GM12878 (cell line): Measurements from ENCODE around the gene CSK. TPM values are rescaled to one million over a fixed set of nuclear protein-coding genes. Genes with fewer than 3 reads are reported as not detected.
A peak's percentile ranks its signal among the peaks of the same experiment; 100 is the strongest.

ENCODE experiments used
- ATAC-seq: fragments of 200-7000 bp; cut with Tn5 transposase; 3 replicates; pipeline ENCODE4 v1.9.1; 2020; ENCODE audit warnings: mild to moderate bottlenecking, moderate library complexity
- BruUV-seq: library from RNA; stranded (reverse); fragments of 400-500 nt; replicated peaks from 2 replicates; lab custom pipeline; 2021; lab: Mats Ljungman, UMichigan
- CTCF ChIA-PET: fragments of 300-600 bp; sonication (Branson Sonifier 250); formaldehyde crosslinking; extraction: SDS; loops from one replicate; lab custom pipeline; 2021; ENCODE audit warnings: inconsistent platforms; lab: Yijun Ruan, JAX
- POLR2A ChIA-PET: fragments of 350-600 bp; formaldehyde crosslinking; extraction: SDS; loops from one replicate; lab custom pipeline; 2021; ENCODE audit warnings: inconsistent platforms; lab: Charles Lee
- RAD21 ChIA-PET: fragments of 300-600 bp; sonication (Branson Sonifier 250); formaldehyde crosslinking; loops from one replicate; lab custom pipeline; 2023; ENCODE audit warnings: antibody characterized with exemption; ENCODE audit not compliant: unreplicated experiment; lab: Charles Lee
- SMC1A ChIA-PET: fragments of 300-600 bp; sonication (Branson Sonifier 250); formaldehyde crosslinking; loops from one replicate; lab custom pipeline; 2023; ENCODE audit not compliant: unreplicated experiment, uncharacterized antibody; lab: Charles Lee
- DNase-seq: peaks from one replicate; pipeline ENCODE4 v3.0.0-alpha.2; 2011; ENCODE audit warnings: low read depth, low spot score
- FAIRE-seq: peaks from 3 replicates; lab custom pipeline; 2011; peaks lifted over from hg19 to GRCh38; lab: Jason Lieb, UNC
- H2AFZ ChIP-seq: 2 replicates; pipeline ENCODE4 v1.6.0; 2011; ENCODE audit warnings: low read depth, low read length, control low read depth; ENCODE audit not compliant: control insufficient read depth
- H3K27ac ChIP-seq: 2 replicates; pipeline ENCODE4 v1.5.1; 2011; ENCODE audit warnings: control low read depth; ENCODE audit not compliant: control insufficient read depth, insufficient read depth
- H3K27me3 ChIP-seq, 2 experiments: replicated peaks in 1 of 2; 2 replicates each; pipeline versions ENCODE4 v1.6.0 to v1.6.1; 2011; ENCODE audit warnings: low read length in 1 of 2; ENCODE audit not compliant: control insufficient read depth in 2 of 2, insufficient read depth in 2 of 2
- H3K36me3 ChIP-seq, 2 experiments: 2 replicates each; pipeline ENCODE4 v1.5.1; 2011; ENCODE audit warnings: low read length in 1 of 2; ENCODE audit not compliant: control insufficient read depth in 2 of 2, insufficient read depth in 2 of 2
- H3K4me1 ChIP-seq: 2 replicates; pipeline ENCODE4 v1.6.1; 2011; ENCODE audit warnings: mild to moderate bottlenecking, low read length, moderate library complexity, mixed read lengths; ENCODE audit not compliant: control insufficient read depth, insufficient read depth
- H3K4me2 ChIP-seq: 2 replicates; pipeline ENCODE4 v1.6.0; 2011; ENCODE audit warnings: control low read depth; ENCODE audit not compliant: control insufficient read depth, insufficient read depth
- H3K4me3 ChIP-seq: fragments of 200-600 bp; sonication (generic); 2 replicates; pipeline ENCODE4 v1.5.1; 2016
- H3K79me2 ChIP-seq: 2 replicates; pipeline ENCODE4 v1.6.0; 2011; ENCODE audit warnings: low read length; ENCODE audit not compliant: control insufficient read depth, insufficient read depth
- H3K9ac ChIP-seq: 2 replicates; pipeline ENCODE4 v1.8.0; 2011; ENCODE audit warnings: low read length, control low read depth, mixed read lengths; ENCODE audit not compliant: control insufficient read depth, insufficient read depth
- H3K9me3 ChIP-seq: replicated peaks from 3 replicates; pipeline ENCODE4 v1.5.1; 2011; ENCODE audit warnings: mild to moderate bottlenecking, low read length; ENCODE audit not compliant: control insufficient read depth, insufficient read depth
- H4K20me1 ChIP-seq: 2 replicates; pipeline ENCODE4 v1.6.0; 2011; ENCODE audit not compliant: control insufficient read depth, insufficient read depth
- ASH2L ChIP-seq: fragments of 300-600, 200-600 bp; sonication (generic); IDR thresholded peaks from 2 replicates; pipeline ENCODE4 v1.6.1; 2017; ENCODE audit warnings: low read depth, mild to moderate bottlenecking, borderline replicate concordance
- BACH1 ChIP-seq: fragments of 450-650 bp; IDR thresholded peaks from 2 replicates; pipeline ENCODE4 v1.6.1; 2017; ENCODE audit warnings: mild to moderate bottlenecking, borderline replicate concordance
- CHD2 ChIP-seq: IDR thresholded peaks from 2 replicates; pipeline ENCODE4 v1.6.1; 2011; ENCODE audit warnings: low read depth, low read length, improper control_type of control experiment, borderline replicate concordance
- EGR1 ChIP-seq, 2 experiments: IDR thresholded peaks; 1 replicate in 1 of 2; 2 replicates in 1 of 2; pipeline ENCODE4 v1.6.1; 2011 to 2012; ENCODE audit warnings: low read depth in 2 of 2, low read length in 2 of 2, borderline replicate concordance in 1 of 2, mild to moderate bottlenecking in 1 of 2, moderate library complexity in 1 of 2
- GATAD2B ChIP-seq: fragments of 450-650 bp; conservative IDR thresholded peaks from 2 replicates; pipeline ENCODE4 v1.6.1; 2017; ENCODE audit warnings: low read depth, mild to moderate bottlenecking, moderate library complexity
- HDGF ChIP-seq: fragments of 450-650 bp; IDR thresholded peaks from 2 replicates; pipeline ENCODE4 v1.6.1; 2016; ENCODE audit warnings: antibody characterized with exemption
- IKZF2 ChIP-seq, 2 experiments: fragments of 450-650 bp; IDR thresholded peaks; 2 replicates each; pipeline ENCODE4 v1.6.1; 2017; ENCODE audit warnings: mild to moderate bottlenecking in 2 of 2, moderate library complexity in 2 of 2
- KLF5 ChIP-seq: fragments of 450-650 bp; IDR thresholded peaks from 2 replicates; pipeline ENCODE4 v1.6.1; 2014; ENCODE audit warnings: mild to moderate bottlenecking; ENCODE audit not compliant: partially characterized antibody
- MEF2B ChIP-seq: fragments of 450-650 bp; IDR thresholded peaks from 2 replicates; pipeline ENCODE4 v1.6.1; 2018; ENCODE audit warnings: mild to moderate bottlenecking, moderate library complexity; ENCODE audit not compliant: partially characterized antibody, poor library complexity, severe bottlenecking
- MTA2 ChIP-seq: fragments of 450-650 bp; IDR thresholded peaks from 2 replicates; pipeline ENCODE4 v1.6.1; 2016; ENCODE audit warnings: low read depth, mild to moderate bottlenecking, moderate library complexity
- POLR2A ChIP-seq: IDR thresholded peaks from 2 replicates; pipeline ENCODE4 v1.6.1; 2011; ENCODE audit warnings: low read depth, mild to moderate bottlenecking, low read length
- RCOR1 ChIP-seq: conservative IDR thresholded peaks from 2 replicates; pipeline ENCODE4 v1.6.1; 2012; ENCODE audit warnings: low read depth, low read length, improper control_type of control experiment
- RFX5 ChIP-seq: IDR thresholded peaks from 2 replicates; pipeline ENCODE4 v1.6.1; 2011; ENCODE audit warnings: low read depth, low read length, improper control_type of control experiment
- SMARCA5 ChIP-seq: fragments of 450-650 bp; IDR thresholded peaks from 2 replicates; pipeline ENCODE4 v1.6.1; 2017; ENCODE audit warnings: mild to moderate bottlenecking
- SPI1 ChIP-seq: IDR thresholded peaks from 2 replicates; pipeline ENCODE4 v1.6.1; 2011; ENCODE audit warnings: low read depth, mild to moderate bottlenecking, low read length, moderate library complexity, borderline replicate concordance; ENCODE audit not compliant: insufficient read depth
- SREBF2 ChIP-seq: IDR thresholded peaks from 2 replicates; pipeline ENCODE4 v1.6.1; 2012; ENCODE audit warnings: mild to moderate bottlenecking, low read length
- SRF ChIP-seq, 2 experiments: IDR thresholded peaks; 2 replicates each; pipeline ENCODE4 v1.6.1; 2011; ENCODE audit warnings: low read depth in 2 of 2, low read length in 2 of 2, mild to moderate bottlenecking in 1 of 2, moderate library complexity in 1 of 2
- STAT3 ChIP-seq: IDR thresholded peaks from 2 replicates; pipeline ENCODE4 v1.6.1; 2011; ENCODE audit warnings: low read depth, low read length, improper control_type of control experiment
- SUZ12 ChIP-seq: fragments of 200-600 bp; sonication (generic); IDR thresholded peaks from one replicate; pipeline ENCODE4 v1.6.1; 2018; ENCODE audit warnings: antibody characterized with exemption, mild to moderate bottlenecking; ENCODE audit not compliant: unreplicated experiment
- TCF3 ChIP-seq: IDR thresholded peaks from 2 replicates; pipeline ENCODE4 v1.6.1; 2012; ENCODE audit warnings: low read depth, mild to moderate bottlenecking, low read length, borderline replicate concordance; ENCODE audit not compliant: insufficient read depth
- WGBS: methylation state at CpG from one replicate; pipeline ENCODE4 v1.1.6; 2016; ENCODE audit warnings: low lambda C conversion rate; ENCODE audit not compliant: insufficient replicate concordance, insufficient coverage; ENCODE audit errors: missing lambda C conversion rate; 5-methylcytosine and 5-hydroxymethylcytosine counted together
- in situ Hi-C: fragments of 300-500 bp; cut with MboI; formaldehyde crosslinking; loops from 9 replicates; pipeline ENCODE4 v1.14.3; 2018; ENCODE audit warnings: mixed read lengths
- intact Hi-C: fragments of 100-400 bp; cut with micrococcal nuclease; formaldehyde crosslinking; loops from one replicate; pipeline ENCODE4 v1.14.2; 2022; ENCODE audit not compliant: unreplicated experiment
- polyA plus RNA-seq, 11 experiments: library from polyadenylated mRNA; depleted of rRNA in 4 of 11; unstranded in 6 of 11; stranded (reverse) in 5 of 11; fragments of >200 nt; fragmentation: Nextera tagmentation in 4 of 11; fragmentation: Illumina TruSeq in 1 of 11; extraction: Ambion mirVana in 4 of 11; extraction: Trizol in 1 of 11; gene quantifications; 1 replicate in 1 of 11; 2 replicates in 10 of 11; pipeline versions ENCODE4 v1.2.1 to v1.2.3, GENCODE V29; 2011 to 2016; ENCODE audit warnings: inconsistent platforms in 2 of 11, missing spikeins in 2 of 11, low read depth in 1 of 11
- total RNA-seq, 4 experiments: library from RNA; depleted of rRNA in 3 of 4; stranded (reverse); fragments of >200 nt in 3 of 4; fragmentation: Illumina TruSeq in 1 of 4; extraction: Trizol in 1 of 4; gene quantifications; 2 replicates each; pipeline versions ENCODE4 v1.2.1 to v1.2.3, GENCODE V29; 2013 to 2021
- TF ChIP-seq, protein P1 (sequence below): fragments of 450-650 bp; IDR thresholded peaks from 2 replicates; pipeline ENCODE4 v1.6.1; 2016; ENCODE audit warnings: mild to moderate bottlenecking
- TF ChIP-seq, protein P2 (sequence below): fragments of 450-650 bp; conservative IDR thresholded peaks from 2 replicates; pipeline ENCODE4 v1.6.1; 2017; ENCODE audit warnings: mild to moderate bottlenecking, moderate library complexity

Gene CSK
- total and polyA plus RNA-seq, 10 of the 15 experiments (the other 5 are each of a cell fraction or from before 2014, with no cell fraction given): 3.4 to 327 (median 75.8) TPM

DNA sequence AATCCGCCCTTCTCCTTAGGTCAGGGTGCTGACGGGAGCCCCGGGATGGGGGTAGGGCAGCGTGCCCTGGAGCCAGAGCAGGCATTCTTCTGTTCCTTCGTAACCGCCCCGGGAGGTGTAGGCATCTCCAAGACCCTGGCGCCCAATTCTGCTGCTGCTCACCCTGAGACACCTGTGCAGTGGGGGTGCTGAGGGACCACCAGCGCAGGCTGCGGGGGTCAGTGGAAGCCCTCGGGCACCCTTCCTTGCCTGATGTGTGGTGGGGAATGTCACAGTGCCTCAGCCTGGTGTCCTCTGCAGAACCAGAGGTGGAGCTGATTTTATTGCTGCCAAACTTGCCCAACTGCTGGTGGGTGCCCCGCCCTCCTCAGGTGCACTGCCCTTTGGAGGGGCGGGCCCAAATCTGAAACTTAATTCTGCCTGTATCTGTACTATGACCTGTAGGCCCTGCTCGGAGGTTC is 7.3 kb downstream of the CSK start:
- Histone ChIP-seq H4K20me1 (no peaks in the 10 kb centered on the region), H3K9me3 (no peaks in the 10 kb centered on the region), H3K9ac (peak overlapping the region; percentile 82), H3K27me3 (no peaks in the 10 kb centered on the region), H3K4me3 (peak overlapping the region; percentile 77), H3K36me3 (peaks cover 6 to 12% of the 10 kb centered on the region in 2 experiments; a peak in 3 of 4 replicates), H2AFZ (no peak overlapping the region), H3K27ac (peak overlapping the region; percentile 96), H3K4me1 (peaks cover 69% of the 10 kb centered on the region), H3K79me2 (peaks cover 91% of the 10 kb centered on the region), H3K4me2 (peak overlapping the region; percentile 67)
- ChIA-PET CTCF (interaction anchor here (0.5 to 25.9 kb wide), 5 partner anchors 9 to 811 kb away, joined by 3 to 1288 read pairs (median 23); partner anchors contain the start of gene CSK), POLR2A (interaction anchor here (0.6 to 14.2 kb wide), 5 partner anchors 8 to 387 kb away, joined by 3 to 602 read pairs (median 6); partner anchors contain the start of gene CSK), SMC1A (interaction anchor here (1.0 to 15.7 kb wide), 4 partner anchors 9 to 95 kb away, joined by 4 to 811 read pairs (median 48); partner anchors contain the start of gene CSK), RAD21 (interaction anchor here (1.0 to 25.2 kb wide), 3 partner anchors 1 to 79 kb away, joined by 4 to 1186 read pairs (median 1186); partner anchors contain the start of gene CSK)
- FAIRE-seq: no peak
- under 1% methylated on average over 13 of the region's 14 CpGs for WGBS
- DNase-seq: no peak
- in situ Hi-C loops (no loop called here), intact Hi-C loops (loop anchor here (1.0 to 5.0 kb wide), 3 partner anchors 11 to 318 kb away; partner anchors contain the start of gene ARID3B)
- peak; percentile 19 for ATAC-seq
- BruUV-seq: no TSS peak
- no peak for TF ChIP-seq STAT3
- TF ChIP-seq RFX5: no peak
- peak; percentile 72; the same call in 1 of the 2 replicates for TF ChIP-seq SMARCA5
- TF ChIP-seq HDGF: 0 out of 2 replicates have a peak, but pooled peaks have one; percentile 51
- peak; percentile 63; the same call in 1 of the 2 replicates for TF ChIP-seq POLR2A
- TF ChIP-seq SPI1: no peak
- TF ChIP-seq RCOR1: no peak
- TF ChIP-seq, protein P1, sequence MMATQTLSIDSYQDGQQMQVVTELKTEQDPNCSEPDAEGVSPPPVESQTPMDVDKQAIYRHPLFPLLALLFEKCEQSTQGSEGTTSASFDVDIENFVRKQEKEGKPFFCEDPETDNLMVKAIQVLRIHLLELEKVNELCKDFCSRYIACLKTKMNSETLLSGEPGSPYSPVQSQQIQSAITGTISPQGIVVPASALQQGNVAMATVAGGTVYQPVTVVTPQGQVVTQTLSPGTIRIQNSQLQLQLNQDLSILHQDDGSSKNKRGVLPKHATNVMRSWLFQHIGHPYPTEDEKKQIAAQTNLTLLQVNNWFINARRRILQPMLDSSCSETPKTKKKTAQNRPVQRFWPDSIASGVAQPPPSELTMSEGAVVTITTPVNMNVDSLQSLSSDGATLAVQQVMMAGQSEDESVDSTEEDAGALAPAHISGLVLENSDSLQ: no peak
- TF ChIP-seq GATAD2B: peak; percentile 52
- TF ChIP-seq BACH1: no peak
- no peak for TF ChIP-seq CHD2
- peak; percentile 9 for TF ChIP-seq MEF2B
- no peak for TF ChIP-seq SUZ12
- no peak for TF ChIP-seq SREBF2
- TF ChIP-seq, protein P2, sequence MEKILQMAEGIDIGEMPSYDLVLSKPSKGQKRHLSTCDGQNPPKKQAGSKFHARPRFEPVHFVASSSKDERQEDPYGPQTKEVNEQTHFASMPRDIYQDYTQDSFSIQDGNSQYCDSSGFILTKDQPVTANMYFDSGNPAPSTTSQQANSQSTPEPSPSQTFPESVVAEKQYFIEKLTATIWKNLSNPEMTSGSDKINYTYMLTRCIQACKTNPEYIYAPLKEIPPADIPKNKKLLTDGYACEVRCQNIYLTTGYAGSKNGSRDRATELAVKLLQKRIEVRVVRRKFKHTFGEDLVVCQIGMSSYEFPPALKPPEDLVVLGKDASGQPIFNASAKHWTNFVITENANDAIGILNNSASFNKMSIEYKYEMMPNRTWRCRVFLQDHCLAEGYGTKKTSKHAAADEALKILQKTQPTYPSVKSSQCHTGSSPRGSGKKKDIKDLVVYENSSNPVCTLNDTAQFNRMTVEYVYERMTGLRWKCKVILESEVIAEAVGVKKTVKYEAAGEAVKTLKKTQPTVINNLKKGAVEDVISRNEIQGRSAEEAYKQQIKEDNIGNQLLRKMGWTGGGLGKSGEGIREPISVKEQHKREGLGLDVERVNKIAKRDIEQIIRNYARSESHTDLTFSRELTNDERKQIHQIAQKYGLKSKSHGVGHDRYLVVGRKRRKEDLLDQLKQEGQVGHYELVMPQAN: no peak; the same call in 1 of the 2 replicates
- no peak for TF ChIP-seq MTA2
- no peak for TF ChIP-seq ASH2L
- no peak for TF ChIP-seq SRF (IDR thresholded peaks at IDR 0.05; ENCODE audit: low read depth in 2 of 2, low read length in 2 of 2)
- TF ChIP-seq KLF5: no peak
- TF ChIP-seq EGR1 (IDR thresholded peaks at IDR 0.05; ENCODE audit: borderline replicate concordance in 1 of 2, low read depth in 2 of 2, low read length in 2 of 2): 0 out of 3 replicates have a peak, but pooled peaks of 1 of the 2 experiments have one; percentile 11
- TF ChIP-seq IKZF2 (IDR thresholded peaks at IDR 0.05): peak in 1 of 2 experiments; percentile 35; a peak in 2 of 4 replicates
- 0 out of 2 replicates have a peak, but pooled peaks have one; percentile 17 for TF ChIP-seq TCF3
